ENCODE measurements around the gene RFPL3.
"Not testable (repeated sequence)": the region's sequence is repeated elsewhere in the genome, so short reads cannot be mapped to it uniquely, and the experiment has no call there.

DNA sequence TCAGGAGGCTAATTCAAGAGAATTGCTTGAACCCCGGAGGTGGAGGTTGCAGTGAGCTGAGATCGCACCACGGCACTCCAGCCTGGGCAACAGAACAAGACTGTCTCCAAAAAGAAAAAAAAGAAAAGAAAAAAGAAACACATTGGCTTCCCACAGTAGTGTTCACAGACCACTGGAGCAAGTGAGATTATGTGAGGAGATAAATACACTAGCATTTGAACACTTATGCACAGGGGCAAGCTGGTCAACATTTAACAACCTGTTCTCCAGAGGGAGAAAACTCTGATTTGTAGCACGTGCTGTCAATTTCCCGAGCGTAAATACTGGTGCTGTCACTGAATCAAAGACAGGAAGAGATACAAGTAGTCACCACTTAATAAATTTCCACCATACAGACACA, 20.2 kb upstream of the RFPL3 start:
- TF ChIP-seq CTCF (IDR thresholded peaks at IDR 0.05); POLR2A (IDR thresholded peaks at IDR 0.05); POLR2AphosphoS5 (IDR thresholded peaks at IDR 0.05; ENCODE audit: insufficient read depth in 1 of 2, low read depth in 1 of 2): not testable (repeated sequence)
